ENCODE data around the gene OXT.

The OXT gene

DNA sequence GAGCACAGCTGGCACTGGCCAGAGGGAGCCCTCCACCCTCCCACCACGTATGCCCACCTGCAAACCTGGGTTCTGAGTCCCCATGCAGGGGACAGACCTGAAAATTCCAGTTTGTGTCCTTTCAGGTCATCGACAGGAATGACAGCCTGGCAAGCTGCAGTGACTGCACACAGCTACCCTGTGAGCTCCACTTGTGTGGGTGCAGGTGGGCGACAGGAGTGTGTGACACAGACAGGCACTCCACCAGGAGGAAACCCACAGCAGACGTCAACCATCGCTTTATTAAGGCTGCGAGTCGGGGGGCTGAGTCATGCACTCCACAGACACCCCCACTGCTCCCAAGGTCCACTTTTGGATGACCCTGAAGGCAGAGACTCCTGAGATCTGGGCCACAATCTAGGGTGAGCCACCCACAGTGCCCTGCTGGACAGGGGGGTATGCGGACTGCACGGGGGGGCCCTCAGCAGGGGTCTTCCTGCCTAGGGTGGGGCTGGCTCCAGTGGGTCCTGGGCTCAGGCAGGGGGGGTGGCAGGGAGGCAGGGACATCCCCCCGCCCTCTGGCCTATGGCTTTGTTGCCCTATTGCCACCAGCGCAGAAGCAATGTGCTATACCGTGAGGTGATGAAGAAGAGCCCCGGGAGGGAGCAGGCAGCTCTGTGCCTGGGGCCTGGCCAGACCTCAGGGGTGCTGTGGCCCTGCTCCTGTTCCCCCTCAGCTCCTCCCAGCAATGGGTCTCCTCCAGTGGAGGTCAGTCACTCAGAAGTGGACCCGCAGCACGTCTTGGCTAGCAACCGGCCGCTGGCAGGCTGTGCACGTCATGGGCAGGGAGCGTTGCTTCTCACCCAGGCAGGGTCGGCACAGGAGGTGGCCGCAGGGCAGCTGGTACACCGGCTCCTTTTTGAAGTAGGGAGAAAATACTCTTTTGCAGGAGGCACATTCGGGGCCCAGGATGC lies 38.2 kb downstream of the OXT start (continued):
- peak; percentile 68 for TF ChIP-seq GLIS1 (tag by site-specific recombination; IDR thresholded peaks at IDR 0.05)
- TF ChIP-seq GLIS2 (tag by site-specific recombination; IDR thresholded peaks at IDR 0.05): peak; percentile 19; the same call in 1 of the 2 replicates
- no peak for TF ChIP-seq ZNF133 (tag by site-specific recombination; IDR thresholded peaks at IDR 0.05)
- TF ChIP-seq ZNF621 (tag by site-specific recombination; IDR thresholded peaks at IDR 0.05): no peak
- TF ChIP-seq, protein P1, sequence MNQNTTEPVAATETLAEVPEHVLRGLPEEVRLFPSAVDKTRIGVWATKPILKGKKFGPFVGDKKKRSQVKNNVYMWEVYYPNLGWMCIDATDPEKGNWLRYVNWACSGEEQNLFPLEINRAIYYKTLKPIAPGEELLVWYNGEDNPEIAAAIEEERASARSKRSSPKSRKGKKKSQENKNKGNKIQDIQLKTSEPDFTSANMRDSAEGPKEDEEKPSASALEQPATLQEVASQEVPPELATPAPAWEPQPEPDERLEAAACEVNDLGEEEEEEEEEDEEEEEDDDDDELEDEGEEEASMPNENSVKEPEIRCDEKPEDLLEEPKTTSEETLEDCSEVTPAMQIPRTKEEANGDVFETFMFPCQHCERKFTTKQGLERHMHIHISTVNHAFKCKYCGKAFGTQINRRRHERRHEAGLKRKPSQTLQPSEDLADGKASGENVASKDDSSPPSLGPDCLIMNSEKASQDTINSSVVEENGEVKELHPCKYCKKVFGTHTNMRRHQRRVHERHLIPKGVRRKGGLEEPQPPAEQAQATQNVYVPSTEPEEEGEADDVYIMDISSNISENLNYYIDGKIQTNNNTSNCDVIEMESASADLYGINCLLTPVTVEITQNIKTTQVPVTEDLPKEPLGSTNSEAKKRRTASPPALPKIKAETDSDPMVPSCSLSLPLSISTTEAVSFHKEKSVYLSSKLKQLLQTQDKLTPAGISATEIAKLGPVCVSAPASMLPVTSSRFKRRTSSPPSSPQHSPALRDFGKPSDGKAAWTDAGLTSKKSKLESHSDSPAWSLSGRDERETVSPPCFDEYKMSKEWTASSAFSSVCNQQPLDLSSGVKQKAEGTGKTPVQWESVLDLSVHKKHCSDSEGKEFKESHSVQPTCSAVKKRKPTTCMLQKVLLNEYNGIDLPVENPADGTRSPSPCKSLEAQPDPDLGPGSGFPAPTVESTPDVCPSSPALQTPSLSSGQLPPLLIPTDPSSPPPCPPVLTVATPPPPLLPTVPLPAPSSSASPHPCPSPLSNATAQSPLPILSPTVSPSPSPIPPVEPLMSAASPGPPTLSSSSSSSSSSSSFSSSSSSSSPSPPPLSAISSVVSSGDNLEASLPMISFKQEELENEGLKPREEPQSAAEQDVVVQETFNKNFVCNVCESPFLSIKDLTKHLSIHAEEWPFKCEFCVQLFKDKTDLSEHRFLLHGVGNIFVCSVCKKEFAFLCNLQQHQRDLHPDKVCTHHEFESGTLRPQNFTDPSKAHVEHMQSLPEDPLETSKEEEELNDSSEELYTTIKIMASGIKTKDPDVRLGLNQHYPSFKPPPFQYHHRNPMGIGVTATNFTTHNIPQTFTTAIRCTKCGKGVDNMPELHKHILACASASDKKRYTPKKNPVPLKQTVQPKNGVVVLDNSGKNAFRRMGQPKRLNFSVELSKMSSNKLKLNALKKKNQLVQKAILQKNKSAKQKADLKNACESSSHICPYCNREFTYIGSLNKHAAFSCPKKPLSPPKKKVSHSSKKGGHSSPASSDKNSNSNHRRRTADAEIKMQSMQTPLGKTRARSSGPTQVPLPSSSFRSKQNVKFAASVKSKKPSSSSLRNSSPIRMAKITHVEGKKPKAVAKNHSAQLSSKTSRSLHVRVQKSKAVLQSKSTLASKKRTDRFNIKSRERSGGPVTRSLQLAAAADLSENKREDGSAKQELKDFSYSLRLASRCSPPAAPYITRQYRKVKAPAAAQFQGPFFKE (tag by site-specific recombination; IDR thresholded peaks at IDR 0.05; ENCODE audit: borderline replicate concordance): no peak

GRCh38 chr20:3111507-3111906 lies 40.1 kb downstream of the OXT start:
- ChIA-PET CTCF (no interaction called here), POLR2A (no interaction called here)
- H3K4me3 ChIP-seq (ENCODE audit: low read depth, low read length): no peak overlapping the region
- peaks cover 0 to 12% of the 10 kb centered on the region in 2 experiments; a peak in 2 of 3 replicates for H3K36me3 ChIP-seq (ENCODE audit: control insufficient read depth in 2 of 2, insufficient read depth in 1 of 2, low read length in 2 of 2)
- TF ChIP-seq ZNF350 (tag by site-specific recombination; IDR thresholded peaks at IDR 0.05) (no peak), ZNF514 (tag by site-specific recombination; IDR thresholded peaks at IDR 0.05) (no peak), YY1 (tag by site-specific recombination; IDR thresholded peaks at IDR 0.05) (no peak), EGR2 (tag by site-specific recombination; IDR thresholded peaks at IDR 0.05; ENCODE audit: low read depth) (no peak), ZNF664 (tag by site-specific recombination; IDR thresholded peaks at IDR 0.05) (no peak), BCL11A (tag by site-specific recombination; IDR thresholded peaks at IDR 0.05; ENCODE audit: low read depth) (no peak)
- no peak overlapping the region for H3K27ac ChIP-seq (ENCODE audit: extremely low read depth, low read depth, low read length)
- H3K9me3 ChIP-seq (ENCODE audit: control insufficient read depth, insufficient read depth, low read depth, low read length): no peaks in the 10 kb centered on the region
- no peaks in the 10 kb centered on the region for H3K4me1 ChIP-seq (ENCODE audit: control insufficient read depth, insufficient read depth, low read length)

- H3K4me3 ChIP-seq (ENCODE audit: low read depth, low read length): no peak overlapping the region
- POLR2A ChIA-PET: no interaction called here
- H3K9me3 ChIP-seq (ENCODE audit: control insufficient read depth, insufficient read depth, low read depth, low read length): no peaks in the 10 kb centered on the region
- peaks cover 0 to 12% of the 10 kb centered on the region in 2 experiments; a peak in 2 of 3 replicates for H3K36me3 ChIP-seq (ENCODE audit: control insufficient read depth in 2 of 2, insufficient read depth in 1 of 2, low read length in 2 of 2)
- H3K27ac ChIP-seq (ENCODE audit: extremely low read depth, low read depth, low read length): no peak overlapping the region
- no peaks in the 10 kb centered on the region for H3K4me1 ChIP-seq (ENCODE audit: control insufficient read depth, insufficient read depth, low read length)
- TF ChIP-seq HOXD13 (CRISPR knock-in tag; IDR thresholded peaks at IDR 0.05; ENCODE audit: borderline replicate concordance) (no peak), SETDB1 (IDR thresholded peaks at IDR 0.05; ENCODE audit: insufficient read length, low read length) (no peak), ZNF341 (tag by site-specific recombination; IDR thresholded peaks at IDR 0.05; ENCODE audit: low read depth) (peak; percentile 79), ZNF404 (tag by site-specific recombination; IDR thresholded peaks at IDR 0.05) (no peak), CTCF (tag by site-specific recombination; IDR thresholded peaks at IDR 0.05) (no peak), ZNF155 (tag by site-specific recombination; IDR thresholded peaks at IDR 0.05) (no peak), ZNF266 (tag by site-specific recombination; IDR thresholded peaks at IDR 0.05; ENCODE audit: low read depth) (no peak)
- CTCF ChIA-PET: no interaction called here
Measured at GRCh38 chr20:3111995-3112394, 40.6 kb downstream of the OXT start.
